HCT116 (cell line): ENCODE data around the gene FNDC4. TPM values are rescaled to one million over a fixed set of nuclear protein-coding genes. Genes with fewer than 3 reads are reported as not detected.

Source experiments
- ATAC-seq: fragments of 200-7000 bp; cut with Tn5 transposase; 2 replicates; pipeline ENCODE4 v1.9.1; 2020; ENCODE audit warnings: mild to moderate bottlenecking, moderate library complexity
- BruUV-seq: library from RNA; stranded (reverse); fragments of 400-500 nt; replicated peaks from 2 replicates; lab custom pipeline; 2021; lab: Mats Ljungman, UMichigan
- CTCF ChIA-PET: fragments of 300-600 bp; sonication (Branson Sonifier 250); formaldehyde crosslinking; loops from one replicate; lab custom pipeline; 2021; ENCODE audit warnings: antibody characterized with exemption; lab: Charles Lee
- POLR2A ChIA-PET: fragments of 300-600, 350-600 bp; sonication (Branson Sonifier 250); formaldehyde crosslinking; loops from one replicate; lab custom pipeline; 2021; ENCODE audit warnings: antibody characterized with exemption; lab: Charles Lee
- RAD21 ChIA-PET, 2 experiments: fragments of 300-600 bp; sonication (Branson Sonifier 250); formaldehyde crosslinking; loops; one replicate each; lab custom pipeline; 2023; ENCODE audit warnings: low total read pairs in 2 of 2; ENCODE audit not compliant: uncharacterized antibody in 2 of 2, unreplicated experiment in 2 of 2, low non-redundant PET in 1 of 2; lab: Charles Lee
- DNase-seq: peaks from one replicate; pipeline ENCODE4 v3.0.0-alpha.2; 2010; ENCODE audit warnings: low read depth, low spot score
- H2AFZ ChIP-seq: fragments of 200-600 bp; shearing (Covaris generic), sonication (generic); 2 replicates; pipeline ENCODE4 v1.6.1; 2017; ENCODE audit warnings: low read depth, mixed run types, mixed read lengths, antibody characterized with exemption, low read length; ENCODE audit not compliant: poor library complexity, severe bottlenecking
- H3K27ac ChIP-seq: 2 replicates; pipeline ENCODE4 v1.5.1; 2012; ENCODE audit warnings: low read depth, low read length
- H3K27me3 ChIP-seq: fragments of 200-600 bp; sonication (generic); 2 replicates; pipeline ENCODE4 v1.6.1; 2016; ENCODE audit warnings: mixed run types, low read length, mixed read lengths; ENCODE audit not compliant: insufficient read depth
- H3K36me3 ChIP-seq, 2 experiments: fragments of 200-500 bp in 1 of 2; fragments of 200-600 bp in 1 of 2; sonication (Bioruptor generic) in 1 of 2; sonication (generic) in 1 of 2; 2 replicates each; pipeline versions ENCODE4 v1.5.1 to v1.6.1; 2014 to 2016; ENCODE audit warnings: low read length in 2 of 2, inconsistent platforms in 1 of 2, mixed read lengths in 1 of 2, mixed run types in 1 of 2; ENCODE audit not compliant: insufficient read depth in 2 of 2, control insufficient read depth in 1 of 2
- H3K4me1 ChIP-seq, 2 experiments: fragments of 200-600 bp in 1 of 2; sonication (generic) in 1 of 2; 2 replicates each; pipeline versions ENCODE4 v1.5.1 to v1.6.1; 2012 to 2017; ENCODE audit warnings: low read length in 2 of 2, inconsistent platforms in 1 of 2, mild to moderate bottlenecking in 1 of 2, mixed read lengths in 1 of 2, mixed run types in 1 of 2, moderate library complexity in 1 of 2; ENCODE audit not compliant: insufficient read depth in 2 of 2, control insufficient read depth in 1 of 2
- H3K4me2 ChIP-seq: fragments of 200-600 bp; sonication (generic); 2 replicates; pipeline ENCODE4 v1.6.1; 2017; ENCODE audit warnings: mixed run types, low read length, mixed read lengths
- H3K4me3 ChIP-seq, 2 experiments: fragments of 200-600 bp in 1 of 2; sonication (generic) in 1 of 2; replicated peaks in 1 of 2; 2 replicates each; pipeline ENCODE4 v1.5.1; 2011 to 2016; ENCODE audit warnings: low read length in 2 of 2, control low read depth in 1 of 2, low read depth in 1 of 2, mild to moderate bottlenecking in 1 of 2, mixed read lengths in 1 of 2, mixed run types in 1 of 2
- H3K79me2 ChIP-seq: fragments of 200-600 bp; sonication (generic); 2 replicates; pipeline ENCODE4 v1.6.1; 2017; ENCODE audit warnings: mild to moderate bottlenecking, mixed run types, low read length, moderate library complexity, mixed read lengths; ENCODE audit not compliant: insufficient read depth
- H3K9ac ChIP-seq: fragments of 200-600 bp; sonication (generic); 2 replicates; pipeline ENCODE4 v1.6.1; 2016; ENCODE audit warnings: low read length, mixed read lengths
- H3K9me2 ChIP-seq: fragments of 200-600 bp; sonication (generic), shearing (Covaris generic); 2 replicates; pipeline ENCODE4 v1.6.1; 2017; ENCODE audit warnings: mixed run types, mild to moderate bottlenecking, moderate library complexity; ENCODE audit not compliant: insufficient read depth
- H3K9me3 ChIP-seq, 2 experiments: fragments of 200-500 bp in 1 of 2; fragments of 200-600 bp in 1 of 2; sonication (Bioruptor generic) in 1 of 2; sonication (generic) in 1 of 2; 2 replicates each; pipeline ENCODE4 v1.6.1; 2014 to 2017; ENCODE audit warnings: low read length in 2 of 2, mixed read lengths in 2 of 2, inconsistent platforms in 1 of 2, low read depth in 1 of 2, mild to moderate bottlenecking in 1 of 2, mixed run types in 1 of 2, moderate library complexity in 1 of 2; ENCODE audit not compliant: control insufficient read depth in 1 of 2, insufficient read depth in 1 of 2
- H4K20me1 ChIP-seq: fragments of 200-600 bp; sonication (generic), shearing (Covaris generic); 2 replicates; pipeline ENCODE4 v1.6.1; 2017; ENCODE audit warnings: mixed run types, mild to moderate bottlenecking, moderate library complexity; ENCODE audit not compliant: insufficient read depth
- ATF3 ChIP-seq: IDR thresholded peaks from 2 replicates; pipeline ENCODE4 v1.6.1; 2012
- CTCF ChIP-seq, 3 experiments: fragments of 200-600 bp in 1 of 3; sonication (generic) in 1 of 3; IDR thresholded peaks in 2 of 3; conservative IDR thresholded peaks in 1 of 3; 2 replicates each; pipeline ENCODE4 v1.5.1; 2012 to 2017; ENCODE audit warnings: low read depth in 2 of 3, low read length in 2 of 3, antibody characterized with exemption in 1 of 3, borderline replicate concordance in 1 of 3, control low read depth in 1 of 3, mild to moderate bottlenecking in 1 of 3, mixed read lengths in 1 of 3, mixed run types in 1 of 3, moderate library complexity in 1 of 3; ENCODE audit not compliant: insufficient read depth in 1 of 3
- EGR1 ChIP-seq: IDR thresholded peaks from 2 replicates; pipeline ENCODE4 v1.6.1; 2012; ENCODE audit warnings: low read depth
- ELF1 ChIP-seq: IDR thresholded peaks from 2 replicates; pipeline ENCODE4 v1.6.1; 2012; ENCODE audit warnings: low read depth, borderline replicate concordance
- EZH2 ChIP-seq: fragments of 200-600 bp; sonication (generic); IDR thresholded peaks from 2 replicates; pipeline ENCODE4 v1.6.1; 2017; ENCODE audit warnings: antibody characterized with exemption, mixed run types
- EZH2phosphoT487 ChIP-seq: fragments of 200-600 bp; IDR thresholded peaks from 2 replicates; pipeline ENCODE4 v1.6.1; 2018; ENCODE audit warnings: antibody characterized with exemption, borderline replicate concordance
- FOSL1 ChIP-seq: IDR thresholded peaks from 2 replicates; pipeline ENCODE4 v1.6.1; 2012; ENCODE audit warnings: low read depth
- MAX ChIP-seq: IDR thresholded peaks from 2 replicates; pipeline ENCODE4 v1.6.1; 2012
- POLR2AphosphoS5 ChIP-seq: IDR thresholded peaks from 2 replicates; pipeline ENCODE4 v1.6.1; 2011; ENCODE audit warnings: mild to moderate bottlenecking, low read depth, low read length, moderate library complexity
- RAD21 ChIP-seq: IDR thresholded peaks from 2 replicates; pipeline ENCODE4 v1.6.1; 2012; ENCODE audit warnings: low read depth, mild to moderate bottlenecking
- SIN3A ChIP-seq: IDR thresholded peaks from 2 replicates; pipeline ENCODE4 v1.6.1; 2012; ENCODE audit warnings: low read depth
- SRF ChIP-seq: IDR thresholded peaks from 2 replicates; pipeline ENCODE4 v1.6.1; 2012; ENCODE audit warnings: low read depth
- ZBTB33 ChIP-seq: IDR thresholded peaks from 2 replicates; pipeline ENCODE4 v1.6.1; 2011; ENCODE audit warnings: mild to moderate bottlenecking, low read length, moderate library complexity; ENCODE audit not compliant: insufficient replicate concordance; ENCODE audit errors: extremely low read depth
- ZFX ChIP-seq: fragments of 450-650 bp; IDR thresholded peaks from 2 replicates; pipeline ENCODE4 v1.6.1; 2017
- ZNF274 ChIP-seq: fragments of 200-500 bp; sonication (Bioruptor generic); IDR thresholded peaks from 2 replicates; pipeline ENCODE4 v1.6.1; 2014; ENCODE audit warnings: mild to moderate bottlenecking, low read depth, low read length, inconsistent platforms
- intact Hi-C: fragments of 100-400 bp; cut with micrococcal nuclease; formaldehyde crosslinking; loops from 2 replicates; pipeline ENCODE4 v1.10.0; 2022
- total RNA-seq: library from RNA; stranded (reverse); gene quantifications from one replicate; pipeline ENCODE4 v1.2.1, GENCODE V29; 2021; ENCODE audit not compliant: unreplicated experiment

The FNDC4 gene
- total RNA-seq, 1 experiment from 2014 or later, result 3.3 TPM

DNA sequence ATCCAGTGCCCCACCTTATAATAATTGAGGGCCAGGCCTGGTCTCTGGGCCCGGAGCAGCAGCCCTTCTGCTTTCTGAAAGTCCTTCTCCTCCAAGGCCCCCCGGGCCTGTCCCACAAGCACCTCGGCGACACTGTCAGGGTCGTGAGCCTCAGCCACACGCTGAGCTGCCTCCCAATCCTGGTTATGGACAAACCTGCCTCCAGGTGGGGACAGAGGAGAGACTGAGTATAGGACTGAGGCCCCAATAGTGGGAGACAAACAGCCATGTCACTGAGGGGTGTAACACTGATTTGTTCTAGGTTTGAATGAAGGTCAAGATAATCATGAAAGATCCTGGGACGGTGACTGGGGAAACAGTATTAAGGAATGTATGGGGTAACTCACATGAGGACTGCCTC is 41.0 kb downstream of the FNDC4 start:
- no TSS peak for BruUV-seq
- Histone ChIP-seq H3K27ac (no peak overlapping the region), H2AFZ (no peak overlapping the region), H3K79me2 (no peaks in the 10 kb centered on the region), H3K9me3 (no peaks in the 10 kb centered on the region), H3K4me2 (no peak overlapping the region), H3K9me2 (no peaks in the 10 kb centered on the region), H3K36me3 (no peaks in the 10 kb centered on the region), H3K9ac (no peak overlapping the region), H3K27me3 (no peaks in the 10 kb centered on the region), H4K20me1 (no peaks in the 10 kb centered on the region), H3K4me3 (no peak overlapping the region), H3K4me1 (no peaks in the 10 kb centered on the region)
- peak; percentile 44; the same call in 1 of the 2 replicates for ATAC-seq
- RAD21 ChIA-PET, result no interaction called here
- POLR2A ChIA-PET, result no interaction called here
- TF ChIP-seq EZH2phosphoT487, result no peak
- peak; percentile 24; the same call in 1 of the 2 replicates for TF ChIP-seq RAD21
- no peak for TF ChIP-seq ATF3
- peak in 2 of 3 experiments; percentile 10 to 18; a peak in 1 of 6 replicates for TF ChIP-seq CTCF (IDR thresholded peaks at IDR 0.05 in 2 of 3, conservative IDR thresholded peaks at IDR 0.05 in 1 of 3; ENCODE audit: borderline replicate concordance in 1 of 3, insufficient read depth in 1 of 3, low read depth in 2 of 3, low read length in 2 of 3)
- CTCF ChIA-PET, result no interaction called here
- intact Hi-C loops, result no loop called here
- no peak for DNase-seq

DNA sequence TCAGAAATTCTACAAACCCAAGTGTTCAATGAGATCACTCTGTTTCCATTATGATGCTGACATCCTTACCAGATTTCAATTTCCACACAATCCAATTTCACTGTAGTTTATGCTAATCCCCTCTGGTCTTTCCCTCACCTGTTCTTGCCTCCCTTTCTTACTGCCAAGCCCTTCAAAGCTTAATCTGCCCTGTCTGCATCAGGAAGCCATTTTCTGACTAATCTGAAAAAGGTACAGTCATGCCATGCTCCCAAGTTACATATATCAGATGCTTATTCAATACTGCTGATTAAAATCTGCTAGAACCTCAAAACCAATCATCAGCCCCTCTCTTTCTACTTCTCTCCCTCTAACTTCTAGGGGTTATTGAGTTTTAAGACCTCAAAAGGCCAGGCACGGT is 43.9 kb downstream of the FNDC4 start:
- no TSS peak for BruUV-seq
- H3K79me2 ChIP-seq, result no peaks in the 10 kb centered on the region
- H4K20me1 ChIP-seq, result no peaks in the 10 kb centered on the region
- no peaks in the 10 kb centered on the region for H3K27me3 ChIP-seq
- H2AFZ ChIP-seq, result no peak overlapping the region
- POLR2A ChIA-PET, result no interaction called here
- H3K4me3 ChIP-seq, result no peak overlapping the region
- no peak overlapping the region for H3K27ac ChIP-seq
- no peak overlapping the region for H3K4me2 ChIP-seq
- ATAC-seq (no peak), DNase-seq (no peak)
- RAD21 ChIA-PET, result no interaction called here
- no peaks in the 10 kb centered on the region for H3K9me3 ChIP-seq
- intact Hi-C loops, result no loop called here
- CTCF ChIA-PET, result no interaction called here
- H3K4me1 ChIP-seq, result peaks cover 0 to under 1% of the 10 kb centered on the region in 2 experiments; a peak in 1 of 4 replicates
- H3K9me2 ChIP-seq, result no peaks in the 10 kb centered on the region
- H3K36me3 ChIP-seq, result no peaks in the 10 kb centered on the region
- no peak overlapping the region for H3K9ac ChIP-seq
- TF ChIP-seq EZH2 (no peak), ZFX (no peak), ELF1 (no peak), POLR2AphosphoS5 (no peak), SRF (no peak), MAX (no peak), RAD21 (no peak), ZNF274 (no peak), EZH2phosphoT487 (no peak), EGR1 (no peak), ZBTB33 (no peak), FOSL1 (no peak), SIN3A (no peak)
